ENCODE measurements around the gene OR10G6.

- no peak for TF ChIP-seq HOXC10 (CRISPR knock-in tag; IDR thresholded peaks at IDR 0.05)
- TF ChIP-seq, protein P1, sequence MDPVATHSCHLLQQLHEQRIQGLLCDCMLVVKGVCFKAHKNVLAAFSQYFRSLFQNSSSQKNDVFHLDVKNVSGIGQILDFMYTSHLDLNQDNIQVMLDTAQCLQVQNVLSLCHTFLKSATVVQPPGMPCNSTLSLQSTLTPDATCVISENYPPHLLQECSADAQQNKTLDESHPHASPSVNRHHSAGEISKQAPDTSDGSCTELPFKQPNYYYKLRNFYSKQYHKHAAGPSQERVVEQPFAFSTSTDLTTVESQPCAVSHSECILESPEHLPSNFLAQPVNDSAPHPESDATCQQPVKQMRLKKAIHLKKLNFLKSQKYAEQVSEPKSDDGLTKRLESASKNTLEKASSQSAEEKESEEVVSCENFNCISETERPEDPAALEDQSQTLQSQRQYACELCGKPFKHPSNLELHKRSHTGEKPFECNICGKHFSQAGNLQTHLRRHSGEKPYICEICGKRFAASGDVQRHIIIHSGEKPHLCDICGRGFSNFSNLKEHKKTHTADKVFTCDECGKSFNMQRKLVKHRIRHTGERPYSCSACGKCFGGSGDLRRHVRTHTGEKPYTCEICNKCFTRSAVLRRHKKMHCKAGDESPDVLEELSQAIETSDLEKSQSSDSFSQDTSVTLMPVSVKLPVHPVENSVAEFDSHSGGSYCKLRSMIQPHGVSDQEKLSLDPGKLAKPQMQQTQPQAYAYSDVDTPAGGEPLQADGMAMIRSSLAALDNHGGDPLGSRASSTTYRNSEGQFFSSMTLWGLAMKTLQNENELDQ (tag by site-specific recombination; IDR thresholded peaks at IDR 0.05; ENCODE audit: low read depth) = no peak
- TF ChIP-seq, protein P2, sequence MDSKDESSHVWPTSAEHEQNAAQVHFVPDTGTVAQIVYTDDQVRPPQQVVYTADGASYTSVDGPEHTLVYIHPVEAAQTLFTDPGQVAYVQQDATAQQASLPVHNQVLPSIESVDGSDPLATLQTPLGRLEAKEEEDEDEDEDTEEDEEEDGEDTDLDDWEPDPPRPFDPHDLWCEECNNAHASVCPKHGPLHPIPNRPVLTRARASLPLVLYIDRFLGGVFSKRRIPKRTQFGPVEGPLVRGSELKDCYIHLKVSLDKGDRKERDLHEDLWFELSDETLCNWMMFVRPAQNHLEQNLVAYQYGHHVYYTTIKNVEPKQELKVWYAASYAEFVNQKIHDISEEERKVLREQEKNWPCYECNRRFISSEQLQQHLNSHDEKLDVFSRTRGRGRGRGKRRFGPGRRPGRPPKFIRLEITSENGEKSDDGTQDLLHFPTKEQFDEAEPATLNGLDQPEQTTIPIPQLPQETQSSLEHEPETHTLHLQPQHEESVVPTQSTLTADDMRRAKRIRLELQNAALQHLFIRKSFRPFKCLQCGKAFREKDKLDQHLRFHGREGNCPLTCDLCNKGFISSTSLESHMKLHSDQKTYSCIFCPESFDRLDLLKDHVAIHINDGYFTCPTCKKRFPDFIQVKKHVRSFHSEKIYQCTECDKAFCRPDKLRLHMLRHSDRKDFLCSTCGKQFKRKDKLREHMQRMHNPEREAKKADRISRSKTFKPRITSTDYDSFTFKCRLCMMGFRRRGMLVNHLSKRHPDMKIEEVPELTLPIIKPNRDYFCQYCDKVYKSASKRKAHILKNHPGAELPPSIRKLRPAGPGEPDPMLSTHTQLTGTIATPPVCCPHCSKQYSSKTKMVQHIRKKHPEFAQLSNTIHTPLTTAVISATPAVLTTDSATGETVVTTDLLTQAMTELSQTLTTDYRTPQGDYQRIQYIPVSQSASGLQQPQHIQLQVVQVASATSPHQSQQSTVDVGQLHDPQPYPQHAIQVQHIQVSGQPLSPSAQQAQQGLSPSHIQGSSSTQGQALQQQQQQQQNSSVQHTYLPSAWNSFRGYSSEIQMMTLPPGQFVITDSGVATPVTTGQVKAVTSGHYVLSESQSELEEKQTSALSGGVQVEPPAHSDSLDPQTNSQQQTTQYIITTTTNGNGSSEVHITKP (tag by site-specific recombination; IDR thresholded peaks at IDR 0.05) = no peak
These were observed 21.1 kb downstream of the OR10G6 start for GRCh38 chr11:123973816-123974215.

Measured in HEK293 (cell line).